ENCODE data around the gene MRPL44. TPM values are rescaled to one million over a fixed set of nuclear protein-coding genes. Genes with fewer than 3 reads are reported as not detected.

MRPL44 gene
- total and polyA plus RNA-seq, 2 of the 13 experiments (the other 11 are each of a cell fraction or from before 2014, with no cell fraction given), result 38.4 to 78.0 TPM

- TF ChIP-seq DMTF1 (CRISPR knock-in tag; IDR thresholded peaks at IDR 0.05) (no peak), DPF2 (CRISPR knock-in tag; IDR thresholded peaks at IDR 0.05; ENCODE audit: borderline replicate concordance, low read depth) (peak; percentile 94), CBX5 (CRISPR knock-in tag; IDR thresholded peaks at IDR 0.05; ENCODE audit: borderline replicate concordance) (peak; percentile 81; the same call in 1 of the 2 replicates), ZNF703 (CRISPR knock-in tag; IDR thresholded peaks at IDR 0.05; ENCODE audit: borderline replicate concordance) (no peak; the same call in 1 of the 2 replicates), ELF3 (CRISPR knock-in tag; IDR thresholded peaks at IDR 0.05) (peak; percentile 88), RORA (CRISPR knock-in tag; IDR thresholded peaks at IDR 0.05) (no peak), FOSL1 (CRISPR knock-in tag; IDR thresholded peaks at IDR 0.05; ENCODE audit: borderline replicate concordance) (no peak), ZNF30 (CRISPR knock-in tag; IDR thresholded peaks at IDR 0.05) (no peak), ZNF430 (CRISPR knock-in tag; IDR thresholded peaks at IDR 0.05) (peak; percentile 76), TRIM24 (CRISPR knock-in tag; IDR thresholded peaks at IDR 0.05) (no peak), ISX (CRISPR knock-in tag; conservative IDR thresholded peaks at IDR 0.05) (no peak), PAWR (CRISPR knock-in tag; IDR thresholded peaks at IDR 0.05; ENCODE audit: borderline replicate concordance) (0 out of 2 replicates have a peak, but pooled peaks have one; percentile 28), SYNCRIP (IDR thresholded peaks at IDR 0.05; ENCODE audit: insufficient read depth, low read depth, low read length) (no peak), THAP11 (CRISPR knock-in tag; IDR thresholded peaks at IDR 0.05) (peak; percentile 69), ZBTB7B (CRISPR knock-in tag; IDR thresholded peaks at IDR 0.05) (no peak; the same call in 1 of the 2 replicates), MED13 (CRISPR knock-in tag; IDR thresholded peaks at IDR 0.05) (no peak), IRX3 (CRISPR knock-in tag; IDR thresholded peaks at IDR 0.05; ENCODE audit: borderline replicate concordance, low read depth) (no peak), SMARCE1 (IDR thresholded peaks at IDR 0.05; ENCODE audit: borderline replicate concordance) (no peak), HOXA5 (CRISPR knock-in tag; IDR thresholded peaks at IDR 0.05) (peak; percentile 91), THAP8 (CRISPR knock-in tag; IDR thresholded peaks at IDR 0.05; ENCODE audit: borderline replicate concordance) (peak; percentile 78; the same call in 1 of the 2 replicates), HOXA7 (CRISPR knock-in tag; IDR thresholded peaks at IDR 0.05) (no peak)
- TF ChIP-seq, protein P1, sequence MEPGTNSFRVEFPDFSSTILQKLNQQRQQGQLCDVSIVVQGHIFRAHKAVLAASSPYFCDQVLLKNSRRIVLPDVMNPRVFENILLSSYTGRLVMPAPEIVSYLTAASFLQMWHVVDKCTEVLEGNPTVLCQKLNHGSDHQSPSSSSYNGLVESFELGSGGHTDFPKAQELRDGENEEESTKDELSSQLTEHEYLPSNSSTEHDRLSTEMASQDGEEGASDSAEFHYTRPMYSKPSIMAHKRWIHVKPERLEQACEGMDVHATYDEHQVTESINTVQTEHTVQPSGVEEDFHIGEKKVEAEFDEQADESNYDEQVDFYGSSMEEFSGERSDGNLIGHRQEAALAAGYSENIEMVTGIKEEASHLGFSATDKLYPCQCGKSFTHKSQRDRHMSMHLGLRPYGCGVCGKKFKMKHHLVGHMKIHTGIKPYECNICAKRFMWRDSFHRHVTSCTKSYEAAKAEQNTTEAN (CRISPR knock-in tag; conservative IDR thresholded peaks at IDR 0.05), result 0 out of 2 replicates have a peak, but pooled peaks have one; percentile 41
- TF ChIP-seq, protein P2, sequence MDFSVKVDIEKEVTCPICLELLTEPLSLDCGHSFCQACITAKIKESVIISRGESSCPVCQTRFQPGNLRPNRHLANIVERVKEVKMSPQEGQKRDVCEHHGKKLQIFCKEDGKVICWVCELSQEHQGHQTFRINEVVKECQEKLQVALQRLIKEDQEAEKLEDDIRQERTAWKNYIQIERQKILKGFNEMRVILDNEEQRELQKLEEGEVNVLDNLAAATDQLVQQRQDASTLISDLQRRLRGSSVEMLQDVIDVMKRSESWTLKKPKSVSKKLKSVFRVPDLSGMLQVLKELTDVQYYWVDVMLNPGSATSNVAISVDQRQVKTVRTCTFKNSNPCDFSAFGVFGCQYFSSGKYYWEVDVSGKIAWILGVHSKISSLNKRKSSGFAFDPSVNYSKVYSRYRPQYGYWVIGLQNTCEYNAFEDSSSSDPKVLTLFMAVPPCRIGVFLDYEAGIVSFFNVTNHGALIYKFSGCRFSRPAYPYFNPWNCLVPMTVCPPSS (IDR thresholded peaks at IDR 0.05), result no peak
- TF ChIP-seq, protein P3, sequence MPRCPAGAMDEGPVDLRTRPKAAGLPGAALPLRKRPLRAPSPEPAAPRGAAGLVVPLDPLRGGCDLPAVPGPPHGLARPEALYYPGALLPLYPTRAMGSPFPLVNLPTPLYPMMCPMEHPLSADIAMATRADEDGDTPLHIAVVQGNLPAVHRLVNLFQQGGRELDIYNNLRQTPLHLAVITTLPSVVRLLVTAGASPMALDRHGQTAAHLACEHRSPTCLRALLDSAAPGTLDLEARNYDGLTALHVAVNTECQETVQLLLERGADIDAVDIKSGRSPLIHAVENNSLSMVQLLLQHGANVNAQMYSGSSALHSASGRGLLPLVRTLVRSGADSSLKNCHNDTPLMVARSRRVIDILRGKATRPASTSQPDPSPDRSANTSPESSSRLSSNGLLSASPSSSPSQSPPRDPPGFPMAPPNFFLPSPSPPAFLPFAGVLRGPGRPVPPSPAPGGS (CRISPR knock-in tag; IDR thresholded peaks at IDR 0.05), result peak; percentile 43; the same call in 1 of the 2 replicates
These were observed 48.8 kb upstream of the MRPL44 start (continued) for GRCh38 chr2:223908304-223908998.

Measured in HepG2 (cell line).